D721Med (cell line): Measurements from ENCODE around the gene C1orf226.
A peak's percentile ranks its signal among the peaks of the same experiment; 100 is the strongest.

ENCODE experiments used
- DNase-seq: peaks from one replicate; pipeline ENCODE4 v3.0.0; 2011; ENCODE audit warnings: low spot score; ENCODE audit not compliant: insufficient read length
- FAIRE-seq: peaks from 2 replicates; lab custom pipeline; 2011; peaks lifted over from hg19 to GRCh38; lab: Jason Lieb, UNC
- TF ChIP-seq, protein P1 (sequence below): IDR thresholded peaks from 2 replicates; pipeline ENCODE4 v1.5.1; 2012; ENCODE audit warnings: mild to moderate bottlenecking, control low read depth; ENCODE audit not compliant: insufficient read depth; ENCODE audit errors: missing control alignments

Gene C1orf226

DNA sequence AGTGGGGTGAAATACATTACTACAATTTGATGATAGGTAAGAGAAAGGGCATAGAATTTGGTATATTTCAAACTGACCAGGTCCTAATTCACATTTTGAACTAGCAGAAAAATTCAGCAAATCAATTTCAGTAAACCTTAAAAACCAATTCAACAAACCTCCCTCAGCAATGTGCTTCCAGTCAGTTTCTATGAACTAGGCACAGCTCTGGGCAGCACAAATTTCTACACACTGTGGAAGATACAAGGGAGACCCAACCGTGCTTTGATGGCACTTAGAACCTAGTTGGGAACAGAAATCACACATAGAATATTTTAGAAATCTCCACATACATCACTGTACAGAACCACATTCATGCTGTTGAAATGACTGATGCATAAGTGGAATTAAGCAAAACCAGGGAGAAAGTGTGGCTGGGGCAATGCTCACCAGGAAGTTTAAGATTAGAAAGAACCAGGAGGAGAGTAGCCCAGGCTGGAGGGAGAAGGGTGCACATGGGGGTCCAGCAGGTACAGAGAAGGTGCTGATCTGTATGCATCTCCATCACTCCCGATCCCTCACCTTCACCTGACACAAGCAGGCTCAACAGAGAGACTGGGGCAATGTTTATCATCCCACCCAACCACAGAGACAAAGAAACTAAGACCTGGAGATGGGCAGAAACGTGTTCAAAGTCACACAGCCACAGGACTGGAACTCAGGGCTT is 14.8 kb downstream of the C1orf226 start:
- TF ChIP-seq, protein P1, sequence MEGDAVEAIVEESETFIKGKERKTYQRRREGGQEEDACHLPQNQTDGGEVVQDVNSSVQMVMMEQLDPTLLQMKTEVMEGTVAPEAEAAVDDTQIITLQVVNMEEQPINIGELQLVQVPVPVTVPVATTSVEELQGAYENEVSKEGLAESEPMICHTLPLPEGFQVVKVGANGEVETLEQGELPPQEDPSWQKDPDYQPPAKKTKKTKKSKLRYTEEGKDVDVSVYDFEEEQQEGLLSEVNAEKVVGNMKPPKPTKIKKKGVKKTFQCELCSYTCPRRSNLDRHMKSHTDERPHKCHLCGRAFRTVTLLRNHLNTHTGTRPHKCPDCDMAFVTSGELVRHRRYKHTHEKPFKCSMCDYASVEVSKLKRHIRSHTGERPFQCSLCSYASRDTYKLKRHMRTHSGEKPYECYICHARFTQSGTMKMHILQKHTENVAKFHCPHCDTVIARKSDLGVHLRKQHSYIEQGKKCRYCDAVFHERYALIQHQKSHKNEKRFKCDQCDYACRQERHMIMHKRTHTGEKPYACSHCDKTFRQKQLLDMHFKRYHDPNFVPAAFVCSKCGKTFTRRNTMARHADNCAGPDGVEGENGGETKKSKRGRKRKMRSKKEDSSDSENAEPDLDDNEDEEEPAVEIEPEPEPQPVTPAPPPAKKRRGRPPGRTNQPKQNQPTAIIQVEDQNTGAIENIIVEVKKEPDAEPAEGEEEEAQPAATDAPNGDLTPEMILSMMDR: no peak
- no peak for DNase-seq
- no peak for FAIRE-seq

DNA sequence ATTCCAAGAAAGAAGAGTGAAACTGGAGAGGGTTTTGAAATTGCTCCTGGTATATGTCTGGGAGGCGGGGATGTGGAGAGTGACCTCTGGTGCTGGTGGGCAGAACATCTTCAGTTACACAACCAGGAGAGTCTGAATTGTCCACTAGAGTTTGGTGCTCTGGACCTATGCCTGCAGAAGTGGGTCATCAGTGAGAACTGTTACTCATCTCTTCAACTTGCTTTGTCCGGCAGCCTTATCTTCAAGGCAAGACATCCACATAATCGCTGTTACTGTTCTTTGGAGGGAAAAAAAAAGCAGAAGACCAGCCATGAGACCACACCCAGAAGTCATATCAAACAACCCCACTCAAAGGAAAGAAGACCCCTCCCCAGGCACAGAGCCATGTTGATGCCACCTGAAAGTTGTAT is 15.5 kb downstream of the C1orf226 start:
- TF ChIP-seq, protein P1: no peak
- DNase-seq (no peak), FAIRE-seq (no peak)

DNA sequence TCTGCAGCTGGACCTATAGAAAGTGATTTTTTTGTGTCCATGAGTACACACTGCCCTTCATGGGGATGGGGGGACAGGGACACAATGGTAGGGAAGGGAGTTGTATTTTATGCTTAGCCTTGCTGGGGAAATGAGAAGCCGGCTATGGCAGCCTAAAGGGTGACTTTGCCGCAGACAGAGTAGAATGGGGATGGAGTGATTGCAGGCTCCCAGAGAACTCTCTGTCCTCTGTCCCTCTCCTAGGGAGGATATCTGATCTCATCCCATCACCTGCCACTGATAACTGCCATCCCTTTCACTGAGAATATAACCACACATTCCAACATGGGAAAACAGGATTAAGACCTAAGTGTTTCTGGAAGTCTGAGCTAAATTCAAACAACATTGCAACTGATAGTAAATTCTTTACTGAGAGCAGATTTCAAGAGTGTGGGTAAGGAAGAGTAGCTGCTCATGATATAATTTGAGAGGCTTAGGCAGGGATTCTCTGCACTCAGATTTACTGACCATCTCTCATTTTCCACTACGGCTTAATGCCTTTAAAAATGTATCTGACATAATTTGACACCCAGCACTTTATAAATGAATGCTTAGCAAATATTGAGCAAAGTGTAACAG is 16.5 kb downstream of the C1orf226 start:
- TF ChIP-seq, protein P1: no peak
- FAIRE-seq: peak; percentile 29
- DNase-seq: no peak

DNA sequence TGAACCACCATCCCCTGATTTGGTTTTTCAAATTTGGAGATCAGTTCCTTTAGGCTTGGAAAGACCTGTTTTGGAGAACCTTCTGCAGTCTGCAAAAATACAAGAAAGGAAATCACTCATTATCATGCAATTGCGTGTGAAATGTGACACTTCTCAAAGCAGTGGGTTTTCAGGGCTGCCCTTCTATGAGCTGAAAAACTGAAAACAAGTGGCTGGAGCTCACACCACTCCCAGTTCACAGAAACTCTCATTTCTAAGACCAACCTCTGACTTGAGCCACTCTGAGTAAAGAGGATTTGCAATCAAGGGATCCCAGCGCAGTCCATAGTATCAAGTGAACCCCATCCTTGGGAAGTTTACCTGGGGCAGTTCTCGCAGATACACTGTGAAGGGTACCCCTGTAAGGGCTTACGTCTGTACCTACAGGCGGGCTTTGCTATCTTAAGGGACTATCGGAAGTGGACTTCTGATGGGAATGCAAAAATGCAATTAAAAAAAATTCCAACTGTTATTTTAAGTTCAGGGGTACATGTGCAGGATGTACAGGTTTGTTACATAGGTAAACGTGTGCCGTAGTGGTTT is 17.6 kb downstream of the C1orf226 start:
- TF ChIP-seq, protein P1: no peak
- DNase-seq: no peak
- no peak for FAIRE-seq

DNA sequence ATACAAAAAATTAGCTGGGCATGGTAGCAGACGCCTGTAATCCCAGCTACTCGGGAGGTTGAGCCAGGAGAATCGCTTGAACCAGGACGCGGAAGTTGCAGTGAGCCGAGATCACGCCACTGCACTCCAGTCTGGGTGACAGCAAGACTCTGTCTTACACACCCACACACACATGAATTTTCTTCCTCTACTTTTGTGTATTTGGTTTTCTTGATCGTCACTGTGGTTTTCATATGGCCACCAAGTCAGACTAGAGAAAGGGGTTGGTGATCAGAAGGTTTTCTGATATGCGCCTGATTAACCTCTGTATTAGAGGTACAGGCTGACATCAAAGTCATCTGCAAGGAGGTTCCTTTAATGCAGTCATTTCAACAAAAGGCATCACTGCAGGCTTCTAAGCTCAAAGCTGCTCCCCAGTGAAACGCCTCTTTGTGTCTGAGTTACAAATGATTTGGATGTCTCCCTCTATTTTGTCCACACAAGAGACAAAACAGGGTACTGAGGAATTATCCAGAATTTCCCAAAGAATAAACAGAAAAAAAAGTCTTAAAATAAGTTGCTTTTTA is 19.3 kb downstream of the C1orf226 start:
- TF ChIP-seq, protein P1: no peak
- FAIRE-seq (no peak), DNase-seq (no peak)

DNA sequence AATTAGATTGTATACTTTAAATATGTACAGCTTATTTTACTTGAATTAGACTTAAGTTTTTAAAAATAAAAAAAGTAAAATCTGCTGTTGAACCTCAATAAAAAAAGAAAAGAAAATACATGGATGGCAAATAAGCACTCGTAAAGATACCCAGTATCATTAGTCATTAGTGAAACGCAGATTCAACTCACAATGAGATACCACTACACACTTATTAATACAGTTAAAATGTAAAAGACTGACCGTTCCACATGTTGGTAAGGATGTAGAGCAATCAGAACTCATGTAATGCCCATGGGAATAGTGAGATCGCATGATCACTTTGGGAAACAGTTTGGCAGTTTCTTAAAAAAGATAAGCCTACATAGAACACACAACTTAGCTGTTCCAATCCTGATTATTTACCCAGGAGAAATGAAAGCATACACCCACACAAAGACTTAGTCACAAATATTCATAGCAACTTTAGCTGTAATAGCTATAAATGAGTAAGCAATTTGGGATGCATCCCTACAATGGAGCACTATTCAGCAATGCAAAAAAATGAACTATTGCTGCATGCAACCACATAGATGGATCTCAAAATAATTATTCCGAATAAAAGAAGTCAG is 23.1 kb downstream of the C1orf226 start:
- TF ChIP-seq, protein P1: no peak
- DNase-seq (no peak), FAIRE-seq (peak; percentile 44)
